AG09309 (cell line): ENCODE measurements around the gene IFITM1.

Experiments
- DNase-seq: peaks from one replicate; pipeline ENCODE4 v3.0.0-alpha.2; 2010; ENCODE audit warnings: low read depth
- H3K4me3 ChIP-seq: 2 replicates; pipeline ENCODE4 v1.5.1; 2011; ENCODE audit warnings: mild to moderate bottlenecking, low read depth, low read length, moderate library complexity; ENCODE audit not compliant: control insufficient read depth
- CTCF ChIP-seq: IDR thresholded peaks from 2 replicates; pipeline ENCODE4 v1.5.1; 2011; ENCODE audit warnings: mild to moderate bottlenecking, low read depth, low read length, inconsistent platforms; ENCODE audit not compliant: insufficient read depth, control insufficient read depth; ENCODE audit errors: missing control alignments

The IFITM1 gene

GRCh38 chr11:270451-271318 is 43.2 kb upstream of the IFITM1 start:
- no peak overlapping the region for H3K4me3 ChIP-seq
- TF ChIP-seq CTCF = no peak
- no peak for DNase-seq

GRCh38 chr11:271319-271715 is 42.5 kb upstream of the IFITM1 start:
- TF ChIP-seq CTCF = no peak
- H3K4me3 ChIP-seq = no peak overlapping the region
- DNase-seq = no peak

GRCh38 chr11:272195-272930 is 41.5 kb upstream of the IFITM1 start:
- no peak for DNase-seq
- no peak overlapping the region for H3K4me3 ChIP-seq
- TF ChIP-seq CTCF = no peak

- no peak for TF ChIP-seq CTCF
- no peak overlapping the region for H3K4me3 ChIP-seq
- no peak for DNase-seq
Measured at GRCh38 chr11:272931-273198, 41.0 kb upstream of the IFITM1 start.

GRCh38 chr11:276219-276618 is 37.6 kb upstream of the IFITM1 start:
- no peak overlapping the region for H3K4me3 ChIP-seq
- no peak for TF ChIP-seq CTCF
- DNase-seq = no peak

GRCh38 chr11:278001-278951 is 35.6 kb upstream of the IFITM1 start, which contains the start of gene NLRP6:
TSS of gene NLRP6 (plus strand) at chr11:278407. CDS start at chr11:278570, 163 bp downstream.
- DNase-seq = no peak

More at GRCh38 chr11:278001-278951, 35.6 kb upstream of the IFITM1 start, which contains the start of gene NLRP6:
- no peak for TF ChIP-seq CTCF
- no peak within 1 kb of the TSS for H3K4me3 ChIP-seq
